GM18867 (cell line): ENCODE data around the gene CLIC4.
"Not testable (repeated sequence)": the region's sequence is repeated elsewhere in the genome, so short reads cannot be mapped to it uniquely, and the experiment has no call there.

ENCODE experiments used
- ATAC-seq: cut with Tn5 transposase; IDR thresholded peaks from one replicate; pipeline ENCODE4 v1.9.1; 2021; ENCODE audit warnings: mild to moderate bottlenecking, moderate library complexity; ENCODE audit not compliant: unreplicated experiment

The CLIC4 gene

GRCh38 chr1:24717887-24718650, 27.2 kb upstream of the CLIC4 start:
- ATAC-seq = no peak

- ATAC-seq = no peak
These were observed 25.1 kb upstream of the CLIC4 start for GRCh38 chr1:24720152-24720551.

- ATAC-seq = no peak
These were observed 23.7 kb upstream of the CLIC4 start for GRCh38 chr1:24721533-24721932.

- not testable (repeated sequence) for ATAC-seq
These were observed 22.9 kb upstream of the CLIC4 start for GRCh38 chr1:24722073-24723035.

- ATAC-seq = no peak
These were observed 20.7 kb upstream of the CLIC4 start for GRCh38 chr1:24724345-24725208.

GRCh38 chr1:24725209-24725651, 20.0 kb upstream of the CLIC4 start:
- ATAC-seq = no peak

- ATAC-seq = no peak
These were observed 18.5 kb upstream of the CLIC4 start for GRCh38 chr1:24726741-24727140.

GRCh38 chr1:24727501-24728216, 17.6 kb upstream of the CLIC4 start:
- peak; percentile 66 for ATAC-seq

GRCh38 chr1:24728982-24729381, 16.3 kb upstream of the CLIC4 start:
- ATAC-seq = no peak

GRCh38 chr1:24732186-24732885, 12.9 kb upstream of the CLIC4 start:
- no peak for ATAC-seq

- ATAC-seq = peak; percentile 78
These were observed 11.9 kb upstream of the CLIC4 start for GRCh38 chr1:24733342-24733741.

- ATAC-seq = no peak
These were observed 10.1 kb upstream of the CLIC4 start for GRCh38 chr1:24735156-24735508.

- ATAC-seq = no peak
These were observed 9.5 kb upstream of the CLIC4 start for GRCh38 chr1:24735509-24736375.

GRCh38 chr1:24737368-24738117, 7.7 kb upstream of the CLIC4 start:
- ATAC-seq = no peak

GRCh38 chr1:24739241-24739640, 6.0 kb upstream of the CLIC4 start:
- no peak for ATAC-seq

GRCh38 chr1:24742090-24742938, 2.9 kb upstream of the CLIC4 start:
- no peak for ATAC-seq
